HEK293T (cell line): Measurements from ENCODE around the gene SH3GL3.

ENCODE experiments used
- BHLHE40 ChIP-seq: fragments of 450-650 bp; IDR thresholded peaks from 2 replicates; pipeline ENCODE4 v1.6.1; 2016; ENCODE audit warnings: mild to moderate bottlenecking, moderate library complexity, borderline replicate concordance
- CTBP1 ChIP-seq: fragments of 450-650 bp; IDR thresholded peaks from 2 replicates; pipeline ENCODE4 v1.6.1; 2016; ENCODE audit warnings: borderline replicate concordance
- FOXA1 ChIP-seq: fragments of 450-650 bp; IDR thresholded peaks from 2 replicates; pipeline ENCODE4 v1.6.1; 2016; ENCODE audit warnings: mild to moderate bottlenecking
- FOXK2 ChIP-seq: fragments of 450-650 bp; IDR thresholded peaks from 2 replicates; pipeline ENCODE4 v1.6.1; 2016; ENCODE audit warnings: mild to moderate bottlenecking
- HDGF ChIP-seq: fragments of 450-650 bp; IDR thresholded peaks from 2 replicates; pipeline ENCODE4 v1.6.1; 2017; ENCODE audit warnings: antibody characterized with exemption, borderline replicate concordance
- LEF1 ChIP-seq: fragments of 450-650 bp; IDR thresholded peaks from 2 replicates; pipeline ENCODE4 v1.6.1; 2017; ENCODE audit warnings: mild to moderate bottlenecking, borderline replicate concordance
- SP1 ChIP-seq: fragments of 450-650 bp; IDR thresholded peaks from 2 replicates; pipeline ENCODE4 v1.6.1; 2017
- SUZ12 ChIP-seq: fragments of 450-650 bp; IDR thresholded peaks from 2 replicates; pipeline ENCODE4 v1.6.1; 2016; ENCODE audit warnings: mild to moderate bottlenecking

- TF ChIP-seq BHLHE40 (no peak), FOXA1 (no peak), LEF1 (no peak), HDGF (no peak), SUZ12 (no peak), FOXK2 (no peak), SP1 (no peak), CTBP1 (no peak)
Measured at GRCh38 chr15:83605111-83605945, 158.2 kb downstream of the SH3GL3 start.
